ENCODE measurements around the gene PCDH9. TPM values are rescaled to one million over a fixed set of nuclear protein-coding genes. Genes with fewer than 3 reads are reported as not detected.

Gene PCDH9
- total RNA-seq, 1 experiment from 2014 or later, result not detected

- in situ Hi-C loops (cut with HindIII; ENCODE audit: low sequenced_read_pairs), result no loop called here
- peak; percentile 12 for DNase-seq (ENCODE audit: low spot score)
Observed at GRCh38 chr13:67069117-67069767, 160.9 kb downstream of the PCDH9 start.

- in situ Hi-C loops (cut with HindIII; ENCODE audit: low sequenced_read_pairs), result no loop called here
- DNase-seq (ENCODE audit: low spot score), result no peak
Observed at GRCh38 chr13:67064920-67065319, 165.2 kb downstream of the PCDH9 start.

- in situ Hi-C loops (cut with HindIII; ENCODE audit: low sequenced_read_pairs), result no loop called here
- no peak for DNase-seq (ENCODE audit: low spot score)
Observed at GRCh38 chr13:67063036-67063435, 167.1 kb downstream of the PCDH9 start.

DNA sequence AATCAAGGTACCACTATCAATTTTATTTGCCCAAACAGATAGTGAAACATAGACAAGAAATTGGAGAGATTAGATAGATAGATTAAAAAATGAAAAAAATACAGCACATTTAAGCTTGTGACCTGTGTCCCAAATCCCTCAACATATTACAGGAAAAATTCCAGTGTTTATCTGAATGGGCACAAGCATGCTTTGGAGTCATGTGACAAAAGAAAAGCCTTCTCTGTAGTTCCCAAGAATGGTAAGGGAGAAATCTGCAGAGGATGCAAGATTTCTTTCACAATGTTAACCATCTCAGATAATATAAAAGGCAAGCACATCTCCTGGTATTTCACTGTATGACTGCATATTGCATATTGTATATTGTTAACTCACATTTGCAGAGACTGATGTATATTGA, 168.0 kb downstream of the PCDH9 start:
- no peak for DNase-seq (ENCODE audit: low spot score)
- in situ Hi-C loops (cut with HindIII; ENCODE audit: low sequenced_read_pairs), result no loop called here

GRCh38 chr13:67061750-67062149, 168.4 kb downstream of the PCDH9 start:
- in situ Hi-C loops (cut with HindIII; ENCODE audit: low sequenced_read_pairs), result no loop called here
- DNase-seq (ENCODE audit: low spot score), result no peak

DNA sequence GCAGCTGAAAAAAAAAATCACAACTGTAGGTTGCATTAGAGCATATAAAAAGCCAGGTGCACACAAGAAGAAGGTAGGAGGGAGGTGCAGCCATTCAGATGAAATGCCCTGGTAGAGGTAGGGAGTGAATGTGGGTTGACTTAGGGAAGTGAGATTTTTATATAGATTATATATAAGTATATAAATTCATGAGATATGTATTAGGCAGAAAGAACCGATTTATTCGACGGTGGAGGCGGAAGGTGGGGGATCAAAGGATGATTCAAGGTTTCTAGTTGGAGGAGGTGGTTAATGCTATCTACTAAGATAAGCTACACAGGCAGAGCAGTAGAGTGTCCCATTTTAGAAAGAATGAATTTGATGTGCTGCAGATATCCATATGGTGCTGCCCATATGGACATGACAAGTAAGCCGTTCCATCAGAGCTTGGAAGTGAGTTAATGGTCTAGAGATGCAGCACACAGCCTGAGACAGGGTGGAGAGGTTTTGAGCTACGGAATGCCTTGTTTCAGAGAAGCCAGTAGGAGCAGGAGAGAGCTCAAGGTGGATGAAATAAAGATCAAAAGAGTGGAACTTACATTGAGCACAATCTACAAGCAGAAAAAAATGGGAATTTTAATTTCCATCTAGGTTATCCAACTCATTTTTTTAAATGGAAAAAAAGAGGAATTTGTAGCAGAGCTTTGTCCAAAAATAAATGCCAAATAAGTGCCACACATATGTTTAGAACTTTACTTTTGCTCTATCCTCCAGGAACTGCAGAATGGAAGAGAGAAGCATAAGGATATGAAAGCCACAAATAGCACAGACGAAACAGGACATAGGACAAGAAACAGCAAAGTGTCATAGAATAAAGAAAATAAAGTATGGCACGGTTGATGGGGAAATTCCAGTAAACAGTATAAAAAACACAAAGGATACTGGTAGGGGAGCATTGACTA, 177.3 kb downstream of the PCDH9 start:
- no peak for DNase-seq (ENCODE audit: low spot score)
- in situ Hi-C loops (cut with HindIII; ENCODE audit: low sequenced_read_pairs), result no loop called here

DNA sequence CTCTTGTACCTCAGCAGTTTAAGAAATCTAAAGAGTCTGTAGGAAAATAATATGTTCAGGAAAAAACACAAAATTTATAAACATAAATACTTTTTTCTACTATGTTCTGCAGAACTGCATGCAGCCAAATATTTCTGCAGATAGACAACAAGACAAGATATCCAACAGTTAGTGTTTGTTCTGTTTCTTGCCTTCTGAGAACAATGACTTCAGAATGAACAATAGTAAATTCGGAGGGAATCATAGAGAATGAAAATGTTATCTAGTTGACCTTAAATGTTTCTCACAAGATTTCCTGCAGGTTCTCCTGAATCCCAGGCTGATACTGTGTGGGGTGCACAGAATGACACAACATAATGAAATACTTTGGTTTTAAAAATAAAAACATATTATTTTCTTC, 180.4 kb downstream of the PCDH9 start:
- in situ Hi-C loops (cut with HindIII; ENCODE audit: low sequenced_read_pairs), result no loop called here
- no peak for DNase-seq (ENCODE audit: low spot score)

- in situ Hi-C loops (cut with HindIII; ENCODE audit: low sequenced_read_pairs), result no loop called here
- DNase-seq (ENCODE audit: low spot score), result no peak
Observed at GRCh38 chr13:67048821-67049150, 181.3 kb downstream of the PCDH9 start.

DNA sequence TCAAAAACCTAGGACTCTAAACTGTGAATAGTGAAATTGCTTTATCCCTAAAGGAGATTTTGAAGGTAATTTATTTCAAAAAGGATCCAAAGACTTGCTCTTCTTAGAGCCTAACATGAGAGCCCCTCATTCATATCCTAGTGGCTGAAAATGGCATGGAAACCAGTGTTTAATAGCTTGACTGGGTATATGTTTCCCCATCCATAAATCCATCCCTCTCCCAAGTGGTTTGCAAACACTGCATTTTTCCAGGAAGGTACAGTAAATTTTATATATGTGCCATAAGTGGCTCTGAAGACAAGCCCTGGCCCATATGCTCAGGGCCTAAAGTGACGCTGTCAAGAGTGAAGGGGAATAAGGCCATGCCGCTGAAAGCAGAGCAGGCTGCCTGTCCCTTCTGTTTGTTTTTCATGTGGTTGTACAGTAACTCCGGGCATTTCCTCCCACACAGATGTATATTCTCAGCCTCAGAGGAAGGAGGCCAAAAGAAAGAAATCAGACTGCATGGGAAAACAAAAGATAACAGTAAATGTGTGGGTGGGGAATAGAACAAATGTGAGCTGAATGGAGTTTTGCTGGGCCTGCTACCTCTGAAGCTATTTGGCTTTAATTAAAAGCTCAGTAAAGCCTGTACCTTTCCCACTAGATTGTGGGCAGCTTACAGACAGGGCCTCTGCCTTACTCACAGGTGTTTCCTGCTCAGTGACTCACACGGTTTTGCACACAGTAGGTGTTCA, 181.9 kb downstream of the PCDH9 start:
- in situ Hi-C loops (cut with HindIII; ENCODE audit: low sequenced_read_pairs), result no loop called here
- no peak for DNase-seq (ENCODE audit: low spot score)

- in situ Hi-C loops (cut with HindIII; ENCODE audit: low sequenced_read_pairs), result no loop called here
- no peak for DNase-seq (ENCODE audit: low spot score)
Observed at GRCh38 chr13:67045357-67045756, 184.8 kb downstream of the PCDH9 start.

- DNase-seq (ENCODE audit: low spot score), result no peak
- in situ Hi-C loops (cut with HindIII; ENCODE audit: low sequenced_read_pairs), result no loop called here
Observed at GRCh38 chr13:67043901-67044300, 186.2 kb downstream of the PCDH9 start.

DNA sequence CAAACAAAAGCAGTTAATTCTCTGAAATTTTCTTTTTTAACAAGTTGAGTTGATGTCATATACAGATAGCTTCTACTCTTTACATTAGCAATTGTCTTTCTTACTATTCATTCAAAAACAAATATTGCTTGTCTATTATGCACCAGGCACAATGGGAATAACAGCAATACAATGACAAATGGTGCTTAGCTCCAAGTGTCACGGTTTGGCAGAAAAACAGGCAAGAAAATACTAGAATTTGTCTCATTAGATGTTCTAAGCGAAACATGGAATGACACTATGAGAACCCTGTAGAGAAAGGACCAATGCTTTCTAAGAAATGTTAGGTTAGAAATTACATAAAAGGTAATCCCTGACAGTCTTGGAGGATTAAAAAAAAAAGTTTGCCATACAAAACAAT, 187.6 kb downstream of the PCDH9 start:
- in situ Hi-C loops (cut with HindIII; ENCODE audit: low sequenced_read_pairs), result no loop called here
- DNase-seq (ENCODE audit: low spot score), result no peak

GRCh38 chr13:67036699-67037457, 193.3 kb downstream of the PCDH9 start:
- in situ Hi-C loops (cut with HindIII; ENCODE audit: low sequenced_read_pairs), result no loop called here
- DNase-seq (ENCODE audit: low spot score), result no peak

DNA sequence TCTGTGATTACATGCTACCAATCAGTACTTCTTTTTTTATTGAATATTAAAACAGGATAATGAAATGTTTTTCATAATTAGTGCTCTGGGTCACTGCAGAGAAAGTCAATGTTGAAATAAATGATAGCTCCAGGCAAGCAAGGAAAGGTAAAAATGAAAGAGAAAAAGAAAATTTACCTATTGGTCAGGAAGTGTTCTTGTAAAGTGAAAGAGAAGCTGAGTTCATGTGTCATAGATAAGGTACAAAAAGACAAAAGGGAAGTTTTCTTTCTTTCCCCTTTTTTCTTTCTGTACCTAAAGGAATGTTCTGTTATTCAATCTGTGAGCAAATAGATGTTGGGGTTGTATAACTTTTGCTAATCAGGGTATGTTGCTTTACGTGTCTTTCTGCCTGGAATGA, 197.0 kb downstream of the PCDH9 start:
- in situ Hi-C loops (cut with HindIII; ENCODE audit: low sequenced_read_pairs), result no loop called here
- no peak for DNase-seq (ENCODE audit: low spot score)

- in situ Hi-C loops (cut with HindIII; ENCODE audit: low sequenced_read_pairs), result no loop called here
- DNase-seq (ENCODE audit: low spot score), result no peak
Observed at GRCh38 chr13:67023130-67023876, 206.8 kb downstream of the PCDH9 start.

DNA sequence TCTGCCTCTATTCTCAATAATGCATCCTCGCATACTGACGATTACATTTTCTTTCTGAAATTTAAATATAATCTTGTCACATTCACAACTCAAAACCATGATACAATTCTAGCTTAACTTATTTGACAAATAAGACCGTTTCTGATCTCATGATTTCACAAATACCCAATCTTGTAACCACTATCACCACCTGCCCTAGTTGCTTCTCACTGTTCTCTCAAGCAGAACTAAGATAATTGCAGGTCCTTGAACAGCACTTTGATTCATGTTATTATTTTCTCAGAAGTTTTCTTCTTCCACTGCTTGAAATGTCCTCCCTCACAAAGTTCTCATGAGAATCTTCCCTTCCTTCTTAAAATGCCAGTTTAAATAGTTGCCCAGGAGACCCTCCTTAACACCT, 211.4 kb downstream of the PCDH9 start:
- in situ Hi-C loops (cut with HindIII; ENCODE audit: low sequenced_read_pairs), result no loop called here
- no peak for DNase-seq (ENCODE audit: low spot score)

GRCh38 chr13:67017276-67017675, 212.9 kb downstream of the PCDH9 start:
- in situ Hi-C loops (cut with HindIII; ENCODE audit: low sequenced_read_pairs), result no loop called here

DNA sequence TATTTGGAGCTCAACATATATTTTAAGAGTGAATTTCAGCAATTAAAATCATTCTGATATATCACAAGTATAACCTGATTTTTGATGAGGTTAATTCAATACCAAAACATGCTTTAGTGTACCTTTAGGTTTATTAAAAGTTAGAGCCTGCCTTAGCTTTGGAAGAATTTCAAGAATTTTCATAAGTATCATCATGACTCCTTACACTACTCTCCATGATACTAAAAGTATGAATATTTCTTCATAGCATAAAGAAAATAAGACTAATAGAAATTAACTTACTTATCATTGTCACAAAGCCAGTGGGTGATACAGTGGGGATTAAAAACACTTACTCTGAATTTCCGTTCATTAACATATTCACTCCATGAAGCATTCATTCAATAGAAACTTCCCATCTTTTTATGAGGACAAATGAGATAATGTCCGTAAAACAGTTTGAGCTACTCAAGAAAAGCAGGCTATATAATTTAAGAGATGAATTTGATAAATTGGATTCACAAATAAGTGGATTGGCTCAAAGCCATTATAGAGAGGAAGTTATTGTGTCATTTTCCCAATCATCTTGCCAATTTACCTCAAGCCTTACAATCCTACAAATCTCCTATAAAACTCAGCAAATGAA, 214.0 kb downstream of the PCDH9 start:
- DNase-seq (ENCODE audit: low spot score), result no peak
- in situ Hi-C loops (cut with HindIII; ENCODE audit: low sequenced_read_pairs), result no loop called here

More at GRCh38 chr13:67017276-67017675, 212.9 kb downstream of the PCDH9 start:
- DNase-seq (ENCODE audit: low spot score), result no peak

Measured in G401 (cell line).